ENCODE data around the gene CLTCL1. TPM values are rescaled to one million over a fixed set of nuclear protein-coding genes. Genes with fewer than 3 reads are reported as not detected.

Gene CLTCL1
- total RNA-seq, 1 donor from 2014 or later: 5.8 TPM

- DNase-seq (ENCODE audit: low spot score): no peak
Observed at GRCh38 chr22:19196841-19197612, 94.5 kb downstream of the CLTCL1 start.

GRCh38 chr22:19195796-19196731 is 95.5 kb downstream of the CLTCL1 start:
- DNase-seq (ENCODE audit: low spot score): no peak

DNA sequence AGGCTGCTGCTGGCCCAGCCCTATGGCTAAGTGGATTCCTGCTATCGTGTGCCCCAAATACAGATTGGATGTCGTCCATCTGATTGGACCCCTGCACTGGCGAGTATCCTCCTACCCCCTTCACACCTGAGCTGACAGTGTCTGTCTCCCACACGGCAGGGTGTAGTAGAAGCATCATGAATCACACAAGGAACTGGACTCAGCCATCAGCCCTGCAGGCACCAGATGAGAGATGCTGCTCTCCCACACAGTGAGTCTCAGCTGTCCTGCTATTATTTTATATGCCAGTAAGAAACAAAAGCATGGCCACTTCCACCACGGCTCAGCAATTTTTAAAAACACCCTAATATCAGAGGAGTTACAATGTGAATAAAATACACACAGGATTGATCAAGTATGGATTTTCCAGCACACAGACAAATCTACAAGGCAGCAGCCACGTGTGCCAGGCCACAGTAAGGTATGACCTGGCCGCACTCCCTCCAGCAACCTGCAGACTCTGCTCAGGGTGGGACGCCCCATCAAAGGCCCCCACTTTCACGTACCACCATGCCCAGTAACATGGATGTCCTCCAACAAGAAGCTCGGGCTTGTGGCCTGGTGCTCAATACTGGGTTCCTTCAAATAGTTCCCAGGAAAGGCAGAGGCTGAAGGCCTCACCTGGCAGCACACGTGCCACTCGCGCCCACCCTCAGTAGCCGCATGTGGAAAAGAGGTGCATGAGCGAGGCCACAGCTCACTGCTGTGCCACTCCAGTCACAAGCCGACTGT is 96.6 kb downstream of the CLTCL1 start:
- DNase-seq (ENCODE audit: low spot score): no peak

DNA sequence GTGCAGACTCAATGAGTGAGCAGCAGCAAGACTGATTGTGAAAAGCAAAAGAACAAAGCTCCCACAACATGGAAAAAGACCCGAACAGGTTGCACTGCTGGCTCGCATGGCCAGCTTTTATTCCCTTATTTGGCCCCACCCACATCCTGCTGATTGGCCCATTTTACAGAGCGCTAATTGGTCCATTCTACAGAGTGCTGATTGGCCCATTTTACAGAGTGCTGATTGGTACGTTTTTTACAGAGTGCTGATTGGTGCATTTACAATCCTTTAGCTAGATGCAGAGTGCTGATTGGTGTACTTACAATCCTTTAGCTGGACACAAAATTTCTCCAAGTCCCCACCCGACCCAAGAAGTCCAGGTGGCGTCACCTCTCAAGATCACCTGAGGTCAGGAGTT is 97.6 kb downstream of the CLTCL1 start:
- no peak for DNase-seq (ENCODE audit: low spot score)

GRCh38 chr22:19187716-19188563 is 103.6 kb downstream of the CLTCL1 start:
- DNase-seq (ENCODE audit: low spot score): no peak

DNA sequence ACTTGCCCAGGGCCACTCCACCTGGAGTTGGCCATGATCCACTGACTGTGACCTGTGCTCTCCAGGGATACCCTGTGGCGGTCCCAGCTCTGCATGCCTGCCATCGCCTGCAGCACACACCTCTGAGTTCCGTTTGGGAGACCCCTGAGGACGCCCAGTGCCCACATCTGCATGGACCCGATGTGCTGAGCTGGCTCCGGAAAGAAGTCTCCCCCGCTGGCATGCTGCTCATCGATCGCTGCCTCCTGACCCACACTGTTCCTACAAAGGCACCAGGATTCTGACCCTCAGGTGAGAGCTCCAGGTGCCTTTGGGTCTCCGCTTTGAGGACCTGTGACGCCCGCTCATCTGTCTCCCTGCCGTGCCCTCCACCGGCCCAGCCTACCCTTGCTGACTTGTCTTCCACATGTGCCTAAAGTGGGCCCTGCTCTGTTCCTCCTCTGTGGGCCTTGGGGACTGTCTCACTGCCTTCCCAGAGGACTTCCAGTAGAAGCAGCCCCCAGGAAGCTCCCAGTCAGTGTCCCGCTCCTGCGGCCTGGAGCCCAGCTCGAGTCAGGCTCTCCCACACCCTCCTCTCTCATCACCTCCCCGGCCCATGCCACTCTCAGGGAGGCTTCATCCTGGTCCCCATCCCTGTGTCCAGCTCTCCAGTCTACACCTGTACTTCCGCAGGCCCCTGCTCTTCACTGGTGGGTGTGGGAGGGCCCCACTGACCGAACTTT is 107.1 kb downstream of the CLTCL1 start:
- DNase-seq (ENCODE audit: low spot score): no peak

DNA sequence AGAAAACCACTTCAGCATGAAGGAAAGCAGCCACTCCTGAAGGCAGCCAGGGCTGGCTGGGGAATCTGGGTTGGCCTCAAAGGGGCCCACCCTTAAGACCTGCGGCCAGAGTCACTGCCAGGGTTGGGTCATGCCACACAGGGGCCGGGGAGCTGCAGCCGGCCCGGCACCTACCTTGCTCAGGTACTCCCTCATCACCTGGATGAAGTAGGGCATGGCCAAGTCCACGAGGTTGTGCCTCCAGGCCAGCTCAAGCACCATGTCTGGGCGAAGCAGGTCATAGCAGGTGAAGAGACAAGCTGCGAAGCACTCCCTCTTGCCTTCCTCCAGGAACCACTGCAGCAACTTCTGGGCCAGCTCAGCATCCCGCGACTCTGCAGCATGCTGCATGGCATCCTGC is 108.3 kb downstream of the CLTCL1 start:
- no peak for DNase-seq (ENCODE audit: low spot score)

- DNase-seq (ENCODE audit: low spot score): no peak
Observed at GRCh38 chr22:19182472-19183157, 108.9 kb downstream of the CLTCL1 start.

- no peak for DNase-seq (ENCODE audit: low spot score)
Observed at GRCh38 chr22:19181786-19182471, 109.6 kb downstream of the CLTCL1 start.

- DNase-seq (ENCODE audit: low spot score): no peak
Observed at GRCh38 chr22:19180740-19181410, 110.6 kb downstream of the CLTCL1 start.

- no peak for DNase-seq (ENCODE audit: low spot score)
Observed at GRCh38 chr22:19180234-19180633, 111.3 kb downstream of the CLTCL1 start.

DNA sequence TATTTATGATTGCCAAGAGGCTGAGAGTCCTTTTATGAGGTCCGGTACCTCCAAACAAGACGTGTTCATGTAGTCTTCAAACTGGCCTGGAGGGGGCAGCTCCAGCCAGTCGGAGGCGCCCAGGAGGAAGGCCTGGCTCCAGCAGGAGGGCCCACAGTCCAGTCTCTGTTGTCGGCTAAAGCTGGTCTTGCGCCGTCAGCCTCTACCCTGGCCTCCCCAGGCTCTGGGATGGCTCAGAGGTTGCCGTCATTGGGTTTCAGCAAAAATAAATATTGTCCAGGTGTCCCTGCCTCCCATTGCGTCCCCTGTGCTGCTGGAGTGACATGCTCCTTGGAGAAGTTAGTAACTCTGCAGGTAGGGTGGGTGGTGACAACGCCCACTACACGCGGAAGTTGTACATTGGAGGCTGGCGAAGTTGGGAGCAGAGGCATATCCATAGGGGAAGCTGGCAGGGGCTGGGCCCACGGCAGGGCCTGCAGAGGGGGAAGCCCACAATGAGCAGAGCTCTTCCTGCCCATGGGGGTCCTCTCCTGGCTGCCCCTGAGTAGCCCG is 111.9 kb downstream of the CLTCL1 start:
- DNase-seq (ENCODE audit: low spot score): peak; percentile 83

GRCh38 chr22:19178657-19179496 is 112.6 kb downstream of the CLTCL1 start, which contains the start of gene SLC25A1:
Gene SLC25A1, minus strand, starts transcription at chr22:19178736. Its CDS starts 63 bp downstream, at chr22:19178673.
- DNase-seq (ENCODE audit: low spot score): peak; percentile 92

DNA sequence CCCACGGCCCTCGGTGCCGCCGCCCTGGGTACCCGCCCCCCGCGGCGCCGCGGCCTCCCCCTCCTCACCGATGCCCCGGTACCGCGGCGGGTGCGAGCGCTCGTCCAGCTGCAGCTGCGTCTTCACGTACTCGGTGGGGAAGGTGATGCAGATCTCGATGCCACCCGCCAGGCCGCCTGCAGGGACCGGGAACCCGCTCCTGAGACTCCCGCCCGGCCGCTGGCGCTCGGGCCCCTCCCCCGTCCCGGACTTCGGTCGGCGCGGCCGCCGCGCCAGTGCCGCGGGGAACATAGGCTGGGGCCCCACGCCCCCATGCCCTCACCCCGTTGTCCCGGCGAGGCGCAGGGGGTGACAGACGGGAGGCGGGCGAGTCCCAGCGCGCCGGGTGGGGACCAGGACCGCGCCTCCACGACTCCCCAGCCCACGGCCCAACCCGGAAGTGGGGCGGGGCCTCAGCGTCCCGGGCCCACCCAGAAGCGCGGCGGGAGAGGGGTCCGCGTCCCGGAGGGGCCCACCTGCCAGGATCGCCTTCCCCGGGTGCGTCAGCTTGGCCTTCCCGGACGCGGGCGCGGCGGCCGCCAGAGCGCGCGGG is 113.4 kb downstream of the CLTCL1 start:
- DNase-seq (ENCODE audit: low spot score): no peak

GRCh38 chr22:19177164-19178064 is 114.1 kb downstream of the CLTCL1 start:
- no peak for DNase-seq (ENCODE audit: low spot score)

- DNase-seq (ENCODE audit: low spot score): no peak
Observed at GRCh38 chr22:19176732-19177131, 114.8 kb downstream of the CLTCL1 start.

All from ureter (tissue), 1 donor.